ENCODE results near the gene SLC8A1. TPM values are rescaled to one million over a fixed set of nuclear protein-coding genes. Genes with fewer than 3 reads are reported as not detected.

The SLC8A1 gene
- total RNA-seq, 1 donor from 2014 or later = 5.7 TPM

DNA sequence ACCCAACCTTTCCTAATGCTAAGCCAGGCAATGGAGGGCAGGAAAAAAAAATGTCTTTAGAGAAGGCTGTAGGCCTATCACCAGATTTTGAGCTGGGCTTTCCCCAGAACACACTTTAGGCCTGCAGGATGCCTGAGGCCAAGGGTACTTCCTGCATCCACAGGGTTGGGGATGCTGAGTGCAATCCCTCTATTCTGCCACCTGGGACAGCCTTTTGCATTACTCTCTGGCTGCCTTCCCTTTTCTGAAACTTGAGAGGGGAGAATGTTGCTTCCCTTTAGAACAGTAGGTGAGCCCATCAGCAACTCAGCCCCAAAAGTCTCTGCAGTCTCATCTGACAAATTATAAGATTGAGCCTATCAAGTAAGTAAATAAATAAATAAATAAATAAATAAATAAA, 195.2 kb downstream of the SLC8A1 start:
- TF ChIP-seq, protein P1, sequence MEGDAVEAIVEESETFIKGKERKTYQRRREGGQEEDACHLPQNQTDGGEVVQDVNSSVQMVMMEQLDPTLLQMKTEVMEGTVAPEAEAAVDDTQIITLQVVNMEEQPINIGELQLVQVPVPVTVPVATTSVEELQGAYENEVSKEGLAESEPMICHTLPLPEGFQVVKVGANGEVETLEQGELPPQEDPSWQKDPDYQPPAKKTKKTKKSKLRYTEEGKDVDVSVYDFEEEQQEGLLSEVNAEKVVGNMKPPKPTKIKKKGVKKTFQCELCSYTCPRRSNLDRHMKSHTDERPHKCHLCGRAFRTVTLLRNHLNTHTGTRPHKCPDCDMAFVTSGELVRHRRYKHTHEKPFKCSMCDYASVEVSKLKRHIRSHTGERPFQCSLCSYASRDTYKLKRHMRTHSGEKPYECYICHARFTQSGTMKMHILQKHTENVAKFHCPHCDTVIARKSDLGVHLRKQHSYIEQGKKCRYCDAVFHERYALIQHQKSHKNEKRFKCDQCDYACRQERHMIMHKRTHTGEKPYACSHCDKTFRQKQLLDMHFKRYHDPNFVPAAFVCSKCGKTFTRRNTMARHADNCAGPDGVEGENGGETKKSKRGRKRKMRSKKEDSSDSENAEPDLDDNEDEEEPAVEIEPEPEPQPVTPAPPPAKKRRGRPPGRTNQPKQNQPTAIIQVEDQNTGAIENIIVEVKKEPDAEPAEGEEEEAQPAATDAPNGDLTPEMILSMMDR (IDR thresholded peaks at IDR 0.05; ENCODE audit: unreplicated experiment) = peak; percentile 46

DNA sequence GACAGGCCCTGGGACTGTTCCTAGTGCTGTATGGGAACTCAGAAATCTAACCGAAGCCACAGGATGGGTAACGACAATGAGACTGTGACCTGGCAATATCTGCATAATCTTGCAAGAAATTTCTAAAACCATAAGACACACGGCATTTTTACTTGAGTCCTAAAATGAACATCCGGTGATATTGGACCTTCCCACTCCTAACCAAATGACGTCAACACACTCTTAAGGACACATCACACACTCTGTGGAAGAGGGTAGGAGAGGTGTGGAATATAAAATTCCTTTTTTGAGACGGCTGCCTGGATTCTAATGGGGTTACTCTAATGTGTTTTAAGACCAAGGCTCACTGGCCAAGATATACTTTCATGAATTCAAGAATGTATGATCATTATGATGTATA, 195.9 kb downstream of the SLC8A1 start:
- TF ChIP-seq, protein P1 (IDR thresholded peaks at IDR 0.05; ENCODE audit: unreplicated experiment) = no peak
- Mint-ChIP-seq H3K9me3 (ENCODE audit: low read depth) (no peaks in the 10 kb centered on the region), H3K27ac (no peak overlapping the region), H3K4me3 (ENCODE audit: low read depth) (no peak overlapping the region), H3K27me3 (no peaks in the 10 kb centered on the region), H3K4me1 (ENCODE audit: low read depth) (peaks cover 9% of the 10 kb centered on the region), H3K36me3 (ENCODE audit: insufficient read depth) (no peaks in the 10 kb centered on the region)
- DNase-seq (ENCODE audit: low spot score, unreplicated experiment) = no peak

More for the DNA sequence above, 195.2 kb downstream of the SLC8A1 start:
- peaks cover 2% of the 10 kb centered on the region for H3K4me1 Mint-ChIP-seq (ENCODE audit: low read depth)
- no peak for DNase-seq (ENCODE audit: low spot score, unreplicated experiment)
- no peak overlapping the region for H3K27ac Mint-ChIP-seq
- no peak overlapping the region for H3K4me3 Mint-ChIP-seq (ENCODE audit: low read depth)
- H3K36me3 Mint-ChIP-seq (ENCODE audit: insufficient read depth) = no peaks in the 10 kb centered on the region
- no peaks in the 10 kb centered on the region for H3K9me3 Mint-ChIP-seq (ENCODE audit: low read depth)
- no peaks in the 10 kb centered on the region for H3K27me3 Mint-ChIP-seq

DNA sequence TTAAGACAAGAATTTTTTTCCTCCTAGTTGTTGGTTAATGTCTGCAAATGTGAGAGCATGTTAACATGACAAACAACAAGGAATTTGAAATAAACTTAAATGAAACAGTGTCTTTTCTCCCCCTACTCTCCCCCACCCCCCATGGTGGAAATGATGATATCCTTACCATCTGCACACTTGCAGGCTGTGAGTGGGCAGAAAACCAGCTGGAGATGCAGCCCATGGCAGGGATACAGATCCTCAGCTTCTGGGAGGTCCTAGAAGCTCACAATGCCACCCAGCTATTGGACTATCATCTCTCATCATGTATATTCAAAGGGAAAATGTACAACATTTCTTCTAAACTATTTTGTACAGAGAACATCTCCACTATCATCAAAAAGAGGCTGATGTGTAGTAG, 196.8 kb downstream of the SLC8A1 start:
- Mint-ChIP-seq H3K27ac (no peak overlapping the region), H3K4me1 (ENCODE audit: low read depth) (peaks cover 12% of the 10 kb centered on the region), H3K36me3 (ENCODE audit: insufficient read depth) (no peaks in the 10 kb centered on the region), H3K9me3 (ENCODE audit: low read depth) (no peaks in the 10 kb centered on the region), H3K4me3 (ENCODE audit: low read depth) (no peak overlapping the region), H3K27me3 (no peaks in the 10 kb centered on the region)
- TF ChIP-seq, protein P1 (IDR thresholded peaks at IDR 0.05; ENCODE audit: unreplicated experiment) = no peak
- no peak for DNase-seq (ENCODE audit: low spot score, unreplicated experiment)

DNA sequence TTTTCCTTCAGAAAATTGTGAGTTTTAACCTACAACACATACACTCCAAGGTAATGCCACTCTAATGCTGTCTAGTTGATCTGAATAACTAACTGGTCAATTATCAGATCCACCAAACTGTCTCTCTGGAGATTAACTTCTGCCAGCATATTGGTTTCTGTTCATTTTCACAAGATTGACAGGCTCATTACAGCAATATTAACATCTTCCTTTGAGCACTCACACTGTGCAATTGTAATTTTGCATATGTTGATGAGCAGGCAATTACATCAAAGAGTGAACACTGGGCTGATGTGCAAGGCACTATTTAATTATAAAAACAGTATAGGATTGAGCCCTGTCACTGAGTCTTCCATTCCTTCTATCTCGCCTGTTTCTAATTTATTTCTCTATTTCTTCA, 197.3 kb downstream of the SLC8A1 start:
- H3K27ac Mint-ChIP-seq = no peak overlapping the region
- no peak overlapping the region for H3K4me3 Mint-ChIP-seq (ENCODE audit: low read depth)
- TF ChIP-seq, protein P1 (IDR thresholded peaks at IDR 0.05; ENCODE audit: unreplicated experiment) = no peak
- no peak for DNase-seq (ENCODE audit: low spot score, unreplicated experiment)
- peaks cover 12% of the 10 kb centered on the region for H3K4me1 Mint-ChIP-seq (ENCODE audit: low read depth)
- H3K27me3 Mint-ChIP-seq = no peaks in the 10 kb centered on the region
- H3K36me3 Mint-ChIP-seq (ENCODE audit: insufficient read depth) = no peaks in the 10 kb centered on the region
- H3K9me3 Mint-ChIP-seq (ENCODE audit: low read depth) = no peaks in the 10 kb centered on the region

DNA sequence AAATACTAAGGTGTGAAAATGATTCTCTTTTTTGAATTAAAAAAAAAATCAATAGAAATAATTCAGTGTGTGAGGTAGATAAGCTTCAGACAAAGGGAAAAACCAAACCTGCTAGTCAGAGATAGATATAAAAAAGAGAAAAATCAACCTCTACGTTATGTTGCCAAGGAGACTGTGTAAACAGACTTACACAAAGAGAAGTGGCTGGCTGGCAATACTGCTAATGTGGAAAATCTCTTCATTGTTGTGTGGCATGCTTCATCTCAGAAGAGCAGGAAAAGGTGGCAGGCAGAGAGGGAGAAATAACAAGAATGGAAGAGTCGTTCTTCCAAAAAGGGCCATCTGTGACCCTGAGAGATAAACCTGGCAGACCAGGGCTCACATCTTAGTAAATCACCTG, 200.8 kb downstream of the SLC8A1 start:
- H3K4me3 Mint-ChIP-seq (ENCODE audit: low read depth) = no peak overlapping the region
- no peak for DNase-seq (ENCODE audit: low spot score, unreplicated experiment)
- TF ChIP-seq, protein P1 (IDR thresholded peaks at IDR 0.05; ENCODE audit: unreplicated experiment) = no peak
- H3K9me3 Mint-ChIP-seq (ENCODE audit: low read depth) = no peaks in the 10 kb centered on the region
- peaks cover 12% of the 10 kb centered on the region for H3K4me1 Mint-ChIP-seq (ENCODE audit: low read depth)
- no peaks in the 10 kb centered on the region for H3K36me3 Mint-ChIP-seq (ENCODE audit: insufficient read depth)
- H3K27ac Mint-ChIP-seq = peak overlapping the region; percentile 24
- no peaks in the 10 kb centered on the region for H3K27me3 Mint-ChIP-seq

All from progenitor cell of endocrine pancreas (in vitro differentiated cells).